GM18517 (cell line): ENCODE measurements around the gene ATXN10.

Source experiments
- ATAC-seq: cut with Tn5 transposase; IDR thresholded peaks from one replicate; pipeline ENCODE4 v1.9.1; 2021; ENCODE audit warnings: mild to moderate bottlenecking, moderate library complexity; ENCODE audit not compliant: unreplicated experiment

Gene ATXN10

GRCh38 chr22:45754822-45755221 is 83.2 kb downstream of the ATXN10 start:
- no peak for ATAC-seq

GRCh38 chr22:45756558-45756957 is 84.9 kb downstream of the ATXN10 start:
- ATAC-seq = no peak

- ATAC-seq = no peak
Measured at GRCh38 chr22:45757068-45757467, 85.4 kb downstream of the ATXN10 start.

GRCh38 chr22:45757936-45758335 is 86.3 kb downstream of the ATXN10 start:
- ATAC-seq = no peak

- ATAC-seq = no peak
Measured at GRCh38 chr22:45758603-45759002, 87.0 kb downstream of the ATXN10 start.

GRCh38 chr22:45760682-45761081 is 89.0 kb downstream of the ATXN10 start:
- no peak for ATAC-seq

- ATAC-seq = no peak
Measured at GRCh38 chr22:45762545-45763235, 91.1 kb downstream of the ATXN10 start.

- ATAC-seq = no peak
Measured at GRCh38 chr22:45763236-45763624, 91.6 kb downstream of the ATXN10 start.

GRCh38 chr22:45768490-45768889 is 96.9 kb downstream of the ATXN10 start:
- no peak for ATAC-seq

GRCh38 chr22:45769569-45770210 is 98.1 kb downstream of the ATXN10 start:
- ATAC-seq = no peak

GRCh38 chr22:45770506-45770905 is 98.9 kb downstream of the ATXN10 start:
- no peak for ATAC-seq

- no peak for ATAC-seq
Measured at GRCh38 chr22:45771057-45771456, 99.4 kb downstream of the ATXN10 start.

- ATAC-seq = no peak
Measured at GRCh38 chr22:45771711-45772110, 100.1 kb downstream of the ATXN10 start.

- ATAC-seq = no peak
Measured at GRCh38 chr22:45772743-45773142, 101.1 kb downstream of the ATXN10 start.

- ATAC-seq = no peak
Measured at GRCh38 chr22:45774001-45774670, 102.5 kb downstream of the ATXN10 start.

GRCh38 chr22:45775062-45775461 is 103.4 kb downstream of the ATXN10 start:
- ATAC-seq = no peak

- peak; percentile 62 for ATAC-seq
Measured at GRCh38 chr22:45775569-45776312, 104.1 kb downstream of the ATXN10 start.

- no peak for ATAC-seq
Measured at GRCh38 chr22:45776313-45776585, 104.6 kb downstream of the ATXN10 start.

GRCh38 chr22:45777046-45777851 is 105.6 kb downstream of the ATXN10 start:
- no peak for ATAC-seq

- no peak for ATAC-seq
Measured at GRCh38 chr22:45777852-45778375, 106.3 kb downstream of the ATXN10 start.

- no peak for ATAC-seq
Measured at GRCh38 chr22:45781459-45781858, 109.8 kb downstream of the ATXN10 start.
